Measurements from ENCODE around the gene PHF21B.

The PHF21B gene

DNA sequence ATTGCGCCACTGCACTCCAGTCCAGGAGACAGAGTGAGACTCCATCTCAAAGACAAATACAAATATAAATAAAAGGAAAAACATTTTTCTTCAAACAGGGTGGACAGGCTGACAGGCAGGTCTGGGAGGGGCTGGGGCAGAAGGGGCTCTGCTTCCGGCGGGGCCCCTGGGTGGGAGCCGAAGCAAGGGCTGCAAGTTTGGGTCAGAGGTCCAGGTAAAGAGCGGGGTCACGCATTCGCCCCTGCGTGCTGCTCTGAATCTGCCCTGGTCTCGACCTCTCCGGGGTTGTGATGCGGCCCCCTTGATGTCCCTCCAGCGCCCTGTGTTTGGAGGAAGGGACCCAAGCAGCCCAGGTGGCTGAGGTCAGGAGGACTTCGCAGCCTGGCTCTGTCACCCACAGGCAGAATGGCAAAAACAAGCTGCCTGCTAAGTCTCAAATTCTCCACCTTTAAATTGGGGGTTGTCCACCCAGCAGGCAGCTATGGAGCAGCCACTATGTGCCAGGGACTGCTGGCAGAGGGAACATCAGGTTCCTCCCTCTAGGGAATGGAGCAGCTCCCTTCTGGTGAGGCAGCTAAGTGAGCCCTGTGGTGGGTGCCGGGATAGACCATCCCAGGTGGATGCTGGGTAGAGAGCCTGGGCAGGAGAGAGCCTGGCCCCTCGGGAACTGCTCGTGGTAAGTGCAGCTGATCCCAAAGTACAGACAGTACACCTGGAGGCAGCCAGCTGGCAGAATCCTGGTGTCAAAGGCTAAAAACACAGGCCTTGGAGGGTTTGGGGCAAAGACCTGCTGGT, 10.3 kb upstream of the PHF21B start:
- no peak overlapping the region for H3K4me3 ChIP-seq

DNA sequence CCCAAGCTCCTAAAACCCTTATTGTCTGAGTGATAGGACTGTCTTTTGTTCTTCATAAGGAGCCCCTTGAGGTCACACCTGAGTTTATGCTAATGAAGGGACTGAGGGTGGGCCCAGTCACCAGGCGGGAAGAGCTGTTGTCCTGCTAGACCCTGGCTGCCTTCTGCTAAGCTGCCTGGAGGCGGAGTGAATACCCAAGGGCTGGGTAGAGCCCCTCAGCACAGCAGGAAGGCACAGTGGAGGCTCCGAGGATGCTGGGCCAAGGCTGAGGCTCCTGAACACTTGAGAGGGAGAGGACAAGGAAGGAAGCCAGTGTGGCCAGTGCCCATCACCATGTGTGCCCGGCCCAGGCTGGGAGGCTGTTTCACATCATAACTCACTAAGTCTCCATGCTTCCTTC, 4.8 kb upstream of the PHF21B start:
- Histone ChIP-seq H3K4me3 (no peak overlapping the region), H3K27ac (no peak overlapping the region)

More for the DNA sequence above, 10.3 kb upstream of the PHF21B start:
- no peak overlapping the region for H3K27ac ChIP-seq

DNA sequence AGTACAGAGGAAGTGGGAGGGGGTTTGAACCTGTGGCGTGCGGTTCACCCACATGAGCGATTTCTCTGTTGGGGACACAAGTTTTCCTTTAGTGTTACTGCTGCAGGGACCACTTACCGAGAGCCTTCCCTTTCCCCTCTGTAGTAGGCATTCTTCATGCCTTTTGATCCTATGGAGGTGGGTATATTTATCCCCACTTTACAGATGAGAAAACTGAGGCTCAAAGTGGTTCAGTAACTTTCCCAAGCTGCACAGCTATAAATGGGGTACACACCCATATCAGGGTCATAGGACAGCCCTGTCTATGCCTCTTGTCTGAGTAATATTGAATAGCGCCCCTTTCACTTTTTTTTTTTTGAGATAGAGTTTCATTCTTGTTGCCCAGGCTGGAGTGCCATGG, 3.3 kb upstream of the PHF21B start:
- Histone ChIP-seq H3K27ac (no peak overlapping the region), H3K4me3 (no peak overlapping the region)

- peak overlapping the region in 4 of 7 experiments; percentile 22 to 45 (median 32) for H3K4me3 ChIP-seq
- H3K27ac ChIP-seq = no peak overlapping the region
Observed at GRCh38 chr22:45010532-45010900, 711 bp upstream of the PHF21B start.

GRCh38 chr22:45008751-45009605, 827 bp downstream of the PHF21B start:
- peak overlapping the region in 5 of 7 experiments; percentile 20 to 45 (median 36) for H3K4me3 ChIP-seq
- H3K27ac ChIP-seq = no peak overlapping the region

DNA sequence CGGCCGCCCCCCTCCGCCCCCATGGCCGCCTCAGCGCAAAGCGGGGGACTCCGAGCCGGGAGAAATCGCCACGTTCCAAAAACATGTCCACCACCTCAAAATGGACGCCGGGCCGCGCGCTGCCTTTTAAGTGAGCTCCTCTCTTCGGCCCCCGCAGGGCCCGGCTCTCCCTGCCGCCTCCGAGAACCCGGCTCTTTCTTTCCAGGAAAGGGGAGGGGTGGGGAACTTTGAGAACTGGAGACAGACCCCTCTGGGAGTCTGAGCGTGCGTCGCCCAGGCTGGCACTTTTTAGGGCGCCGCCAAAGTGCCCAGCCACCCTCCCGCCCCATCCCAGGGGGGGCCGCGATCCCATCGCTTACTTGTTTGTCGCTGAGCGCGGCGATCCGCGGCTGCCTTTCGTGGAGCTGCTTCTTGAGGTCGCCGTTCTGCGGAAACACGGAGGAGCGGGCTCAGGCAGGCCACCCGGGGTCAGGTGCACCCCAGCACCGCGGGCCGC, 1.6 kb downstream of the PHF21B start:
- H3K4me3 ChIP-seq = peak overlapping the region in 6 of 7 experiments; percentile 2 to 45 (median 5)
- no peak overlapping the region for H3K27ac ChIP-seq

- Histone ChIP-seq H3K27ac (peak overlapping the region in 2 of 21 experiments; percentile 9 to 12), H3K4me3 (peak overlapping the region in 6 of 7 experiments; percentile 4 to 45 (median 5))
Observed at GRCh38 chr22:45007391-45008185, 2.2 kb downstream of the PHF21B start.

GRCh38 chr22:45006964-45007390, 2.8 kb downstream of the PHF21B start:
- H3K27ac ChIP-seq = peak overlapping the region in 2 of 21 experiments; percentile 9 to 12
- peak overlapping the region in 6 of 7 experiments; percentile 4 to 45 (median 10) for H3K4me3 ChIP-seq

DNA sequence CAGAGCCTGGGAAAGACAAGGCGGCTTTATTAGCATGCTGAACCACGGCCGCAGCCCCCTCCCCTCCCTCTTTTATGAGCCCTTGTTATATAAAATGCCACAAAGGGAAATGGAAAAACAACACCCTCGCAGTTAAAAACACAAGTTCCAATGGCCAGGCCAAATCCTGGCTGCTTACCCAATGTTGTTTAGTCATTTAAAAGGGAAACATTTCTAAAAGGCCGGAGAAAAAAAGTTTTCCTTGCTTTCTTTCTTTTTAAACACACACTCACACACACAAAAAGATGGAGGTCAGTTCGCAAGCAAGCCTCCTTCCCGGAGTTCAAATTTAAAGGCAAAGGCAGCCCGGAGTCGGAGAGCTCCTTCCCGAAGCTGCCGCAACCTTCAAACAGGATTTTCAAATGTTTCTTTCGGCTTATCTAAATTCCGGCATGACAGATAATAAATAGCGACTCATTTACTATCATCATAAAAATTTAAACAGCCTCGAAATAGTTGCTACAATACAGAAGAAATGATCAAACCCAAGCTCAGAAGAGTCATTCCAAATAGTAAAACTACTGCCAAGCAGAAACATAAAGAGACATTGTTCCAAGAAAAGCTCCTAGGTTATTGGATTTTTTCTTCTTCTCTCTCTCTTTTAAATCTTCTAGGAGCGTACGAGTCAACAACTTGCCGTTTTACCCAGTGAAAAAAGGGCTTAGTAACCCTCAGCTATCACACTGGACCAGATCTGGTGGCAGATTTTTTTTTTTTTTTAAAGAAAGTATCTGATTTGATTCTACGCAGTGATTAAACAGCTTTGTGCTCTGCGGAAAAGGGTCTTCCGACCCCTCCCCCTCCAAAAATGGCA, 3.5 kb downstream of the PHF21B start:
- Histone ChIP-seq H3K27ac (peak overlapping the region in 1 of 21 experiments; percentile 12), H3K4me3 (peak overlapping the region in 4 of 7 experiments; percentile 4 to 45 (median 22))

- Histone ChIP-seq H3K27ac (no peak overlapping the region), H3K4me3 (no peak overlapping the region)
Observed at GRCh38 chr22:45001653-45002052, 8.2 kb downstream of the PHF21B start.

DNA sequence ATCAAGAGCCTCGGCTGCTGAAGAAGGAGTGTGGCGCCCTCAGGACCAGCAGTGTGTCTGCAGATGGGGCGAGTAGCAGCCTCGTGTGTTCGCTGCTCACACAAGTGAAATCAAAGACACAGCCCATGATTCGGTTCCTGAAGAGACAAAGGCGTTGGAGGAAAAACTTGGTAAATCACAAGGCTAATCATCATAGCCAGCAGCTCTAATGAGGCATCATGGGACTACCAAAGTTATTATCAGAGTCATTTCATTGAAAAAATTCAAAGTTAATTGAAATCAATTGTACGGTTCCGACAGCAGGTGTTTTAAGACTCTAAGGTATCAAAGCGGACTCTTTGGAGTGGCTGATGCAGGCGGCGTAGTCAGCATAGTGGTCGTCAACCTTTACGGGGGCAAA, 9.5 kb downstream of the PHF21B start:
- H3K27ac ChIP-seq = no peak overlapping the region
- no peak overlapping the region for H3K4me3 ChIP-seq

DNA sequence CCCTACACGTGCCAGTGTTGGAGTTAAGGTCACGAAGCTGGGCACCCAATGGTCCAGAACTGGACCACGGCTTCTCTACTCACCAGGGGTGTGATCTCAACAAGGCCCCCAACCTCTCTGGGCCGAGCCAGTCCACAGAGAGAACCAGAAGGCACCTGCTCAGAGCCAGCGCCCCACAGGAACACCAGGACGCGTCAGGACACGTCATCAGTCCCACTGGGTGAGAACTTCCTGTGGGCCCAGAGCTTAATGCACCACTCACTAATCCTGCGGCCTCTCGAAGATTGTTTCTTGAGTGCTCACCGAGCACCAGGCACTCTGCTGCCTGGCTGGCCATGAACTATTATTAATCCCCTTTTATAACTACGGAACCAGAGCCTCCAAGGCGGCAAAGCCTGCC, 10.1 kb downstream of the PHF21B start:
- Histone ChIP-seq H3K27ac (no peak overlapping the region), H3K4me3 (no peak overlapping the region)

DNA sequence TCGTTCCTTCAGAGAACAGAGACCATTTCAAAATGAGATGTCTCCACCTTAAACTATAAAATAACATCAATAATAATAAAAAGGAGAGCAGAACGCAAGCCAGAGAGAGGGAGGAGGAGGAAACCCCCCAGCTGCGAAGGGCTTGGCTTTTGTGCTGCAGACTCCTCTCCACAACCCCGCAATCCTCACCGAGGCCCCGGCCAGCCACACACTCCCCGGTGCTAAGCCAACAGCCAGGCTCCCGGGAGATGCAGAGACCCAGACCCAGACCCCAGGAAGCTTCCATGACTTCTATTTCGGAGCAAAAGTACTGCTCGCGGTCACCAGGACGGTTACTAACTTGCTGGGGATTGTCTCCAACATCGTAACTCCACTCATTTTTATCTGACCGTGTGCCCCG, 10.6 kb downstream of the PHF21B start:
- Histone ChIP-seq H3K4me3 (no peak overlapping the region), H3K27ac (no peak overlapping the region)

DNA sequence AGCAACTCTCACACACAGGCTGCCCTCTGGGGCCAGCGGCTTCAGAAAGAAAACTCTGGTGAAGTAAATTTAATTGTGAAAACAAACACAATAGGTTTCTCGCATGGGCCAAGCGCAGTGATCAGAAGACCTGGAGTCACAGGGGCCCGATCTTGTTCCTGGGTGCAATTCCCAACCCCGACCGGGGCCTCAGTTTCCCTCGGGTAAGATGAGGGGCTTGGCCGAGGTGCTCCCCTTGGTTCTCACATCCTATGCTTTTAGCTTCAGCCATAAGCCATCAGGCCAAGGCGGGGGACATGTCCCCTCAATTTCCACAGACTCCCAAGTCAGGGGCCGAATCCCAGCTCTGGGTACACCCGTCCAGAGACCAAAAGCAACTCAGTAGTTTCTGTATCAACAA, 11.5 kb downstream of the PHF21B start:
- H3K4me3 ChIP-seq = no peak overlapping the region

GRCh38 chr22:44997060-44997459, 12.7 kb downstream of the PHF21B start:
- Histone ChIP-seq H3K4me3 (no peak overlapping the region), H3K27ac (no peak overlapping the region)

More for the DNA sequence above, 11.5 kb downstream of the PHF21B start:
- no peak overlapping the region for H3K27ac ChIP-seq

DNA sequence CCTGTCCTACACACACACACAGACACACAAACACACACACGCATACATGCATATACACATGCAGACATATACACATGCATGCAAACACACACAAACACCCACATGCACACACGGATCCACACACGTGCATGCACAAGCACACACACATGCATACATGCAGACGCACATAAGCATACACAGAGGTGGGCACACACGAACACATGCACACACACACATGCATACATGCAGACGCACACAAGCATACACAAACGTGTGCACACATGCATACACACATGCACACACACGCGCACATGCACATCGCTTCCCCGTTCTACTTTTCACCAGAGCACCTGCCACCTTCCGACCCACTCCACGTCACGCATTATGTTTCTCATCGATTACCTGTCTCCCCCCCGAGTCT, 13.2 kb downstream of the PHF21B start:
- H3K27ac ChIP-seq = no peak overlapping the region
- H3K4me3 ChIP-seq = no peak overlapping the region

- no peak overlapping the region for H3K4me3 ChIP-seq
Observed at GRCh38 chr22:44996120-44996519, 13.7 kb downstream of the PHF21B start.

DNA sequence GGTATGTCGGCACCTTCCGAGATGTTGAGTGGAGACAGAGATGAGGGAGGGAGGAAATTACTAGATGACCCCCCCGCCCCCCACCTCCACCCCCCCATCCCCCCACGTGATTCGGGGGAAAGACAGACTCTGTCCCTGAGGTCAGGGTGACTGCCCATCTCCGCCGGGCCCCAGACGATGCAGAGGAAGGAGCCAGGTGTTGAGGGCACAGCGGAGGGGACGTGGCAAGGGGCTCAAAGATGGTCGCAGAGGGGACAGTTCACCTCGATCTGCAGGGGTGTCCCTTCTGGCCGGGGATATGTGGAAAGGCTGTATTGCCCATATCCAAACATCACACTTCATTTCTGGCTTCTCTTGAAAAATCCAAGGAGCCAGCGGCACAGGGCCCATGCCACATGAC, 14.1 kb downstream of the PHF21B start:
- Histone ChIP-seq H3K4me3 (no peak overlapping the region), H3K27ac (no peak overlapping the region)

More at GRCh38 chr22:44996120-44996519, 13.7 kb downstream of the PHF21B start:
- no peak overlapping the region for H3K27ac ChIP-seq

- Histone ChIP-seq H3K27ac (no peak overlapping the region), H3K4me3 (no peak overlapping the region)
Observed at GRCh38 chr22:44995105-44995514, 14.7 kb downstream of the PHF21B start.
